ENCODE data around the gene ASMT.

GRCh38 chrX:1601051-1601767, 13.7 kb upstream of the ASMT start:
- no peak for TF ChIP-seq CTCF (IDR thresholded peaks at IDR 0.05)
- no peak for TF ChIP-seq POLR2A (IDR thresholded peaks at IDR 0.05)

Data from testis (tissue), 2 donors.